NCI-H146 treated with DMSO at 0.1 percent for 48 hours (cell line): ENCODE measurements around the gene RGS5.

Source experiments
- DNase-seq: peaks from one replicate; lab custom pipeline; 2025; ENCODE audit not compliant: unreplicated experiment; lab: John Stamatoyannopoulos, UW

RGS5 gene

DNA sequence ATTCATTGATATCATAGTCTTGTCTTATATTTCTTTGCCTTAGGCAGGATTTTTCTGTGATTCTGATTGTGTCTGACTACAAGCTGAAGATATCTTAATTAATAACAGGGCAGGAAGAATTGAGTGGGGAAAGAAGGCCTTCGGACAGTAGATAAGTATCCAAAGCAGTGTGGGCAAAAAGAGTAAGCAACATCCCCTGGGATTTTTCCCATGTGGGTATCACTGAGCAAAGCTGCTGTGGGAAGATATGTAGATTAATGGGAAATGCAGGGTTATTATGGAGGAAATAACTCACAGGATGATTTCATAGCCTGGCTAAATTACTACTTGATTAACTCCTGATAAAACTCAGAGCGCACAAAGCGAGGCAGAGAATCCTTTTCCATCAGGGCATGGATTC, 55.7 kb downstream of the RGS5 start:
- DNase-seq, result no peak

- DNase-seq, result no peak
Measured at GRCh38 chr1:163145435-163145834, 57.3 kb downstream of the RGS5 start.

DNA sequence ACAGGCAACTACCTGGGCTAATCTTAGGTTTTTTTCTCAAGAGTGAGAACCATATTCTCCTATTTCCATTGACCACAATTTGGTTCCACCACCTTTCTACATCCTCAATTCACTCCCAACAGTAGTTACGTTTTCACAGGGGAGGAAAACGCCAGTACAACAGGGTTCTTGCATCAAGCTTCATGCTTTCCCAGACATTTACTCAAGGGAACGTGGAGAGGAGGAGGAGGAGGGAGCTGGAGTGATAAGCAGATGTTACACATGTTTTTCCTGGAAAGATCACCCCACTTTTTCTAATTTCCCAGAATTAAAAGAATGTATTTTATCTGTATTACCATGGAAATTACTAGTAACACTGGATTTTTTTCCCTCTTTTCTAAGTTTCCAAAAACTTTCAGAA, 58.3 kb downstream of the RGS5 start:
- DNase-seq, result no peak

DNA sequence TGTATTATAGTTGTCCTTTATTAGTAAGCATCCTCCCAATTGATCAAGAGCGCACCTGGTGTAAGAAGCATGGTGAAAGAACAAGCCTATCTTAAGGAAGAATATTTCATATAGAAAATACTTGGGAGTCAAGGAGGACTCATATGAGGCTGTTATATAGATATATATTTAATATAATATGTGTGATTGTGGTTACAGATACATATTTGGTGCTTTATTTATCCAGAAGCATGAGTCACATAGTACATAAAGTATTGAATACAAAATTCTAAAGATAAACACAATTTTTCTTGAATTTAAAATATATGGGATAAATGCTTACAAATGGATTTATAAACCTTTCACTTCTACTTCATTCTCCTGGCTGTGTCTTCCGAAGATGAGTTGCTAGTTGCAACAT, 60.6 kb downstream of the RGS5 start:
- DNase-seq, result no peak

GRCh38 chr1:163141556-163141955, 61.2 kb downstream of the RGS5 start:
- DNase-seq, result no peak

DNA sequence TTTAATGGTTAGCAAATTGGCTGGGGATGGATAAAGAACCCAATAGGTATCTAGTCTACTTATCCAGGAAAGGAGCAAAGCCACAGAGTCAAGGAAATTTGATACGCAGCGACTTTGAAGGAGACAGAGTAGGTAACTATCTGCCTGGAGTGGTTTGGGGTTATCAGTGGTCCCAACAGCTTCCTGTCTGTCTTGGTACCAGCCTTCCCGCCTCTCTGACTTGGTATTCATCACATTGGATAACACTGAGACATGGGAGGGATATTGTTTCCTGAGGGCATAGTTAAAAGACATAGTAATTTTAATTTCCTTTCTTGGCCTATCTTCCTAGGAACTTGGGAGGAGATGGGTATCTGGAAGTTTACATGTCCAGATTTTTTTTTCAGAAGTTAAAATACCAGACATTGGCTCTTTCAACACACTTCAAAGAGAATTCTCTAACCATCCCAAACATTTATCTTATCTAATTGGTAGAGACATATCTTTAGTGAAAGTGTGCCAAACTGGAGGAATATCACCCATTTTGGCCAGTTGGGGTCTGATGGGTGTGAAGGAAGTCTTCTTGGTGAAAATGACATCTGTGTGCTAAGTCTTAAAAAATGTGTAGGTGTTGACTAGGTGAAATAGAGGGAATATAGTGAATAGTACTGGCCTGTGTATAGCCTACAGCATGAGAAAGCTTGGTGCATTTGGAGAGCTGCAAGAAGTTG, 65.0 kb downstream of the RGS5 start:
- DNase-seq, result no peak

GRCh38 chr1:163131981-163132380, 70.7 kb downstream of the RGS5 start:
- DNase-seq, result no peak

DNA sequence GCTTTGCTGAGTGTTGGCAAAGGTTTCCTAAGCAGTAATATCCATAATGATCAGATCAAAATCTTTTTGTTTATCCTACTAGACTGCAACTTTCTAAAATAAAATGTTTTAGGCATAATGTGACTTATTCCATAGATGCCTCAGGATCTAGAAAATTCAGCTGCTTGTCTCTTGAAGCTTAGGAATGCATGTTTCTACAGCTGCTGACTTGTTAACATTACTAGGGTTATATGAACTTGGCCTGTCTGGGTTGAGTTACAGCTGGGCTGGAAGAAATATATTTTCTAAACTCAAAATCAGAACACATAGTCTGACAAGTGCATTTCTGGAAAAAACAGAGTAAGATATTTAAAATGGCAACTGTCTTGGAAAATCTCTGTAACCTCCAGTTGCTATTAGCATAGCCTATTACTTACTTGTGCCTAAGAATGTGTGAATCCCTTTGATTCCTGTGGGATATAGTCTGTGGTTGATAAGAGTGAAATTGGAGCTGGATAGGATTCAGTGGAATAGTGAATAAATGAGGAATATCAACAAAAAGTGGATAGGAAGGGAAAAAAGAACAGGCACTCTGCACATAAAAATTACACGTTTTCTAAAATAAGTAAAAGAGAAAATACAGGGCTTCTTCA, 72.4 kb downstream of the RGS5 start:
- DNase-seq, result no peak

- DNase-seq, result no peak
Measured at GRCh38 chr1:163128282-163128681, 74.4 kb downstream of the RGS5 start.

- DNase-seq, result no peak
Measured at GRCh38 chr1:163124812-163125211, 77.9 kb downstream of the RGS5 start.

- DNase-seq, result no peak
Measured at GRCh38 chr1:163120372-163120771, 82.3 kb downstream of the RGS5 start.

GRCh38 chr1:163119707-163120106, 83.0 kb downstream of the RGS5 start:
- DNase-seq, result no peak

GRCh38 chr1:163115887-163116286, 86.8 kb downstream of the RGS5 start:
- DNase-seq, result no peak

GRCh38 chr1:163107655-163108054, 95.1 kb downstream of the RGS5 start:
- no peak for DNase-seq

GRCh38 chr1:163106364-163106987, 96.2 kb downstream of the RGS5 start:
- no peak for DNase-seq

- DNase-seq, result no peak
Measured at GRCh38 chr1:163104385-163105099, 98.2 kb downstream of the RGS5 start.

GRCh38 chr1:163102590-163102989, 100.1 kb downstream of the RGS5 start:
- no peak for DNase-seq

GRCh38 chr1:163095213-163095612, 107.5 kb downstream of the RGS5 start:
- no peak for DNase-seq

GRCh38 chr1:163094589-163094988, 108.1 kb downstream of the RGS5 start:
- peak; percentile 2 for DNase-seq

DNA sequence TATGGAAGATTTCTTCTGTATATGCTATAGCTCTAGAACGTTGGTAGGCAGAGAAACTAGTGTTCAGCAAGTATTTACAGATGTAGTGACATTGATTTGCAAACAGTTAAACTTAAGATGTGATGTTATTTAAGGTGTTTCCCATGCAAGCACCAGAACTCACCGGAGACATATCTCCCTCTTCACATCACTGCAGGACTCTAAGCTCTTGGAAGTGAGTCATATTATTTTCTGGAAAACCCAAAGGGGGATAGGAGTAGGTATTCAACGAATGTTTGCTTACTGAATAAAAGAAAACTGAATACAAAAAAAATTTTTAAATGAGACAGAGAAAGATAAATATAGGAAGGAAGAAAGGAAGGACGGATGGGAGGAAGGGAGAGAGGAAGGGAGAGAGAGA, 108.5 kb downstream of the RGS5 start:
- peak; percentile 3 for DNase-seq

GRCh38 chr1:163093579-163093978, 109.1 kb downstream of the RGS5 start:
- no peak for DNase-seq

DNA sequence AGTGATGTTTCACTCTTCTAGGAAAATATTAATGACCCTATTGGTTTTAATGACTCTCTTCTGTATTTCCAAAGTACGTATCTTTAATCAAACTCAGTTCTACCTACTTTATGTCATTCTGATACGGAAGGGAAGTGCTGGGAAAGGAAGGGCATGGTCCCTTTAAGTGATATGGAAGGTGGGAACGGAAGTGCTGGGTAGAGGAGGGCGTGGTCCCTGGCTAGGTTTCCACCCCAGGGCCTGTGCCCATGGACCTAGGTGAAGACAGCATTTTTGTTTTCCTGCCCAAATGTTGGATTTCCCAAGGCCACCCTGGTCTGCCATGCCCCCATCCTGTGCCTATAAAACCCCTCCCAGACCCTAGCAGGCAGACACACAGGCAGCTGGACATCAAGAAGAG, 109.5 kb downstream of the RGS5 start:
- no peak for DNase-seq
